ENCODE results near the gene DHH. TPM values are rescaled to one million over a fixed set of nuclear protein-coding genes. Genes with fewer than 3 reads are reported as not detected.

DHH gene
- total and polyA plus RNA-seq, 2 experiments from 2014 or later, result not detected

GRCh38 chr12:49092086-49092815, 2.4 kb downstream of the DHH start:
- peak; percentile 47 for DNase-seq (ENCODE audit: low spot score)
- Histone ChIP-seq H2AFZ (no peak overlapping the region), H3K4me1 (ENCODE audit: insufficient read depth) (peaks cover 10% of the 10 kb centered on the region), H3K27ac (no peak overlapping the region), H3K79me2 (no peaks in the 10 kb centered on the region), H3K36me3 (replicated peaks; ENCODE audit: insufficient read depth, low read depth) (no peaks in the 10 kb centered on the region), H3K9me3 (ENCODE audit: low read depth) (no peaks in the 10 kb centered on the region), H4K20me1 (ENCODE audit: insufficient read depth, poor library complexity, severe bottlenecking) (no peaks in the 10 kb centered on the region), H3K27me3 (peaks cover 74% of the 10 kb centered on the region), H3K4me3 (no peak overlapping the region), H3K9me2 (replicated peaks; ENCODE audit: insufficient read depth) (no peaks in the 10 kb centered on the region), H3K4me2 (peak overlapping the region; percentile 65)
- 9% methylated on average over 29 of the region's 32 CpGs for WGBS (ENCODE audit: low lambda C conversion rate, missing lambda C conversion rate)
- peak; percentile 48 for TF ChIP-seq CTCF (IDR thresholded peaks at IDR 0.05; ENCODE audit: poor library complexity)
- no peak for TF ChIP-seq EZH2phosphoT487 (IDR thresholded peaks at IDR 0.05; ENCODE audit: low read depth, severe bottlenecking, unreplicated experiment)
- TF ChIP-seq EZH2 (IDR thresholded peaks at IDR 0.05; ENCODE audit: borderline replicate concordance), result peak; percentile 86

GRCh38 chr12:49091836-49092085, 2.8 kb downstream of the DHH start:
- no peak overlapping the region for H3K4me3 ChIP-seq
- TF ChIP-seq EZH2 (IDR thresholded peaks at IDR 0.05; ENCODE audit: borderline replicate concordance) (no peak), CTCF (IDR thresholded peaks at IDR 0.05; ENCODE audit: poor library complexity) (no peak), EZH2phosphoT487 (IDR thresholded peaks at IDR 0.05; ENCODE audit: low read depth, severe bottlenecking, unreplicated experiment) (no peak)
- WGBS (ENCODE audit: low lambda C conversion rate, missing lambda C conversion rate), result 9% methylated on average over 11 of the region's 14 CpGs
- H3K36me3 ChIP-seq (replicated peaks; ENCODE audit: insufficient read depth, low read depth), result no peaks in the 10 kb centered on the region
- H3K9me3 ChIP-seq (ENCODE audit: low read depth), result no peaks in the 10 kb centered on the region
- peak overlapping the region; percentile 65 for H3K4me2 ChIP-seq
- no peaks in the 10 kb centered on the region for H3K79me2 ChIP-seq
- peaks cover 10% of the 10 kb centered on the region for H3K4me1 ChIP-seq (ENCODE audit: insufficient read depth)
- H4K20me1 ChIP-seq (ENCODE audit: insufficient read depth, poor library complexity, severe bottlenecking), result no peaks in the 10 kb centered on the region
- DNase-seq (ENCODE audit: low spot score), result no peak
- H3K27me3 ChIP-seq, result peaks cover 74% of the 10 kb centered on the region
- no peaks in the 10 kb centered on the region for H3K9me2 ChIP-seq (replicated peaks; ENCODE audit: insufficient read depth)
- H2AFZ ChIP-seq, result no peak overlapping the region
- H3K27ac ChIP-seq, result no peak overlapping the region

- no peak overlapping the region for H3K4me3 ChIP-seq
- no peak overlapping the region for H3K27ac ChIP-seq
- no peaks in the 10 kb centered on the region for H3K9me3 ChIP-seq (ENCODE audit: low read depth)
- peaks cover 10% of the 10 kb centered on the region for H3K4me1 ChIP-seq (ENCODE audit: insufficient read depth)
- H3K79me2 ChIP-seq, result no peaks in the 10 kb centered on the region
- no peaks in the 10 kb centered on the region for H3K36me3 ChIP-seq (replicated peaks; ENCODE audit: insufficient read depth, low read depth)
- H2AFZ ChIP-seq, result no peak overlapping the region
- no peaks in the 10 kb centered on the region for H3K9me2 ChIP-seq (replicated peaks; ENCODE audit: insufficient read depth)
- TF ChIP-seq CTCF (IDR thresholded peaks at IDR 0.05; ENCODE audit: poor library complexity) (no peak), EZH2phosphoT487 (IDR thresholded peaks at IDR 0.05; ENCODE audit: low read depth, severe bottlenecking, unreplicated experiment) (no peak), EZH2 (IDR thresholded peaks at IDR 0.05; ENCODE audit: borderline replicate concordance) (no peak)
- H3K4me2 ChIP-seq, result no peak overlapping the region
- no peak for DNase-seq (ENCODE audit: low spot score)
- peaks cover 74% of the 10 kb centered on the region for H3K27me3 ChIP-seq
- WGBS (ENCODE audit: low lambda C conversion rate, missing lambda C conversion rate), result 70% methylated on average over 35 of the region's 41 CpGs
- H4K20me1 ChIP-seq (ENCODE audit: insufficient read depth, poor library complexity, severe bottlenecking), result no peaks in the 10 kb centered on the region
Observed at GRCh38 chr12:49091056-49091835, 3.4 kb downstream of the DHH start.
